DMS 273 (cell line): ENCODE measurements around the gene COL8A1.

Source experiments
- DNase-seq: peaks from one replicate; lab custom pipeline; 2025; ENCODE audit not compliant: unreplicated experiment; lab: John Stamatoyannopoulos, UW

COL8A1 gene

DNA sequence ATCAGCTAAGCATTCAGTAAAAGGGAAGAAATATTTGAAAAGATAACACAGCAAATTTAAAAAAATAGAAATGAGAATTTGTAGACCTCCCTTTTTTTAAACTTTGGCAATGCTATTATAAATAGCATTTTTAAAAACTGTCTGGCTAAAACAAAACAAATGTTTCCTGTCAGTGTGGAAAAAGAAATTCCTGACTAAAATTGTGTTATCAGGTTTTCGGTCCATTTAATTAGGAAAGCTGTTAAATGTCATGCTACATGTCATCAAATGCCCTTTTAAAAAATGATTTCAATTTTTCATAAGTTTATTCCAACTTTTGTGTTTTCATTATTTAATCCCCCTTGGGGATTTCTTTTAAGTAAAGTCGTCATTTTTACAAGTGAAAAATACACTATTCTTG is 29.6 kb downstream of the COL8A1 start:
- DNase-seq, result no peak

DNA sequence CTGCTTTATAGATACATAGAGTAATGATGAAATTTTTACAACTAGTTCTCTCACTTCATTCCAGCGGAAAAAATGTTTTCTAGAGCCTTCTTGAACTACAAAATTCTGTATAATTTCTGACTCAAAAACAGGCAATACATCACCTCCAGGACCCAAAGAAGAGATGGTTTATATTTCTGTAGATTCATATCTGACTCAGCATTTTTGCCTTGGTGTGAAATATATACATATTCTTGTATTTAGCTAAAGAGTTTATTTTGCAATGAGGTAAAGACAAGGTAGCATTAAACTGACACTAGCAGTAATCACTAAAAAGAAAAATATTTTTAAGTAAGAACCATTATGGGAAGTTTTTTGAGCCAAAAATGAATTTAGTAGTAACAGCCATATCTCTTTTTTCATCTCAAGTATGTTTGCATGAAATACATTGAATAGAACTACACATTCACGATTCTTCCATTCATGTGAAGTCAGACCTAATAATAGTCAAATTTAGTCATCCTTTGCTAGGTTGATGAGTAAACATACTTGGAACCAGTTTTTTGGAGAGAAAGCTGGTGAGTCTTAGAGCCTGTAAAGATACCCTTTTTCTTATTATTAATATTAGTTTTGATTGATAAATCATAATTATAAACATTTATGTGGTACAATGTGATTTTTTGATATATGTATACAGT is 31.6 kb downstream of the COL8A1 start:
- DNase-seq, result no peak

DNA sequence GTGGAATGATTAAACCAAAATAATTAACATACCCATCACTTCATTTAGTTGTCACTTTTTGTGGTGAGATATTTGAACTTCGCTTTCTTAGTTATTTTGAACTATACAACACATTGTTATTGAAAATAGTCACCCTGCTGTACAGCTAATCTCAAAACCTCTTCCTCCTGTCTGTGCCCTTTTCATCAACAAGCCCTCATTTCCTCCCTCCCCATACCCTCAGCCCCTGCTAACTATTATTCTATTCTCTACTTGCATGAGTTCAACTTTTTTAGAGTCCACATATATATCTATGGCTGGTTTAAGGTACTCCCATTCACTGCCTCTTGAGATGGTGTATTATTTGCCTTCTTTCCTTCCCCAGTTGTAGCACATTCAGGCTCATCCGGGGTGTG is 32.2 kb downstream of the COL8A1 start:
- no peak for DNase-seq

DNA sequence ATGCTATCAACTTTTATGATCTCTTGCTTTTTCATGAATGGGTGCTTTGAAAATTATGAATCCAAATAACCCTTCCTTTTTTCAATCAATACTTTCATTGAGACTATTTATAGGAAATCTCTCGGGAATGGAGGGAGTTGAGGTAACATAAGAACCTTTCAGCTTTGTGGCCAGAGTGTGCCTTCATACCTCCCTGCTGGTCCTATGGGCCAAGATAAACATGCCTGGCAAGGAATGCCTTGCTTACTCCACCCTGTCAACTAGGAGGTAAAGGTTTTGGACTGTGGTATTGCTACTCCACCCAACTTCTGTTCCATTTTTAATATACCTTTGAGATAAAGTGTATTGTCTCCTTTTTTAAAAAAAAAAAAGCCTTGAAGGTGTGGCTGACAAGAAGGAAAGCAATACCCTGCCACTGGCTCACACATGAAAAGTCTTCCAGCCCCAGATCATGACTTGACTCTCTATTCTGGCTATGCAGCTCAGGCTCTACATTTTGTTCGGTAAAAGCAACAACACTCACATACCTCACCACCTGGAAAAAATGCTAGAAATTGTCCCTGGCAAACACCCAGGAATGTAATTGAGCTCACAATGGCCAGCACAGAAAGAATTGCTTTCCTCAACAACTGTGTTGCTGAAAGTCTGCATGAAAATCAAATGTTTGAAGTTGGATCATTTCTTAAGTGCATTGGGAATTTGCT is 35.8 kb downstream of the COL8A1 start:
- no peak for DNase-seq

DNA sequence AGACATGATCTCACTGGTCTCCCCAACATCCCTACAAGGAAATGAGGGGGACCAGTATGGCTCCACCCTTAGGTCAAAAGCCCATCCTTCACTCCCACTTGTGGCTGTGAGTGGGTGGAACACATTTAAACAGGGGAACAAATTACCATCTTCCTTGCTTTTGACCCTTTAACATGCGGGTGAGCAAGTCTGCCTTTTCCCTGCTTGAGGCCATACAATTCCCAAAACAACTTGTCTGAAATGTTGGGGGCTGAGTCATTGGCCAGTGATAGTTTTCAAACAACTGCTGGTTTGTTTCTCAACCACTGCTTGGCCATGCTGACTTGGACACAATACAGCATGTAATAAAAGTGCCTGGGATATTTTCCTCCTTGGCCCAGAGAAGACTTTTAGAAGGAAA is 39.6 kb downstream of the COL8A1 start:
- DNase-seq, result no peak

DNA sequence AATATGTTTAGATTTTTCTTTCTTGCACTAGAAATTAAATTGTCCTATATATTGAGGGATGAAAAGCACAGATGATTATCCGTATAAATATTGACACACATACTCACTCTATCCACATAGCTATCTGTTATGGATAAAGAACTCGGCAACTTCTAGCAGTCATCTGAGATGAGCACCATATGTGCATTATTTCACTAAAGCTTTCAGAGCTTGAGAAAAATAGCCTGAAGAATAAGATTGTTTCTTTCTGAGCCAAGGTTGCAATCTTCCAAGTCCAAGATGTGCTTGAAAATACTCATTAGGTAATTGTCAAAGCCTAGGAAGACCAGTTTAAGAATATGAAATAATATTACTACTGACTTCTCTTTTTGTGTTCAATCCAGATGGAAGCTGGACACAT is 40.5 kb downstream of the COL8A1 start:
- no peak for DNase-seq

DNA sequence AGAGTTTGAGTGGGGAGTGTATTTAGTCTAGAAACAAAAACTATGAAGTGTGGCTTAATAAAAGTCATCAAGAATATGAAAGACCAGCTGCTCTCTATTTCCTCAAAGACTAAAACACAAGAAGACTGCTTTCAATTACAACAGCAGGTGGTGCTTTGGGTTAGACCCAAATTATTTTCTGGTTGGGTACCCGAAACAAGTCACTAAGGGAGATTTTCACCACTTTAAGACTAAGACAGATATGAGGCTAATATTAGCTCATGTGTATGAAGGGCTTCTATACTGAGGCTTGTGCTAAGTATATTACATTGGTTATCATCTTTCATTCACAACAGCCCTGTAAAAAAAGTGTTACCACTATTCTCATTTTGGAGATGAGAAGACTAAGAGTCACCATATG is 43.1 kb downstream of the COL8A1 start:
- DNase-seq, result peak; percentile 7

DNA sequence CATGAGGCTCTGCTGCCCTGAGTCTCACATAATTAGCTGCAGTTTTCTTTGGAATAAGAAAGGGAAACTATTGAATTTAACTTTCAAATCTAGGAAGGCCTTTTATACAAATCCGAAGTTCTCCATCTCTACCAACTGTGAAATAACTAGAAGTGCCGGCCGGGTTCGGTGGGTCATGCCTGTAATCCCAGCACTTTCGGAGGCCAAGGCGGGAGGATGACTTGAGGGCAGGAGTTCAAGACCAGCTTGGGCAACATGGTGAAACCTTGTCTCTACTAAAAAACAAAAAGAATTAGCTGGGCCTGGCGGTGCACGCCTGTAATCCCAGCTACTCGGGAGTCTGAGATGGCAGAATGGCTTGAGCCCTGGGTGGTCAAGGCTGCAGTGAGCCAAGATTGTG is 43.6 kb downstream of the COL8A1 start:
- no peak for DNase-seq

DNA sequence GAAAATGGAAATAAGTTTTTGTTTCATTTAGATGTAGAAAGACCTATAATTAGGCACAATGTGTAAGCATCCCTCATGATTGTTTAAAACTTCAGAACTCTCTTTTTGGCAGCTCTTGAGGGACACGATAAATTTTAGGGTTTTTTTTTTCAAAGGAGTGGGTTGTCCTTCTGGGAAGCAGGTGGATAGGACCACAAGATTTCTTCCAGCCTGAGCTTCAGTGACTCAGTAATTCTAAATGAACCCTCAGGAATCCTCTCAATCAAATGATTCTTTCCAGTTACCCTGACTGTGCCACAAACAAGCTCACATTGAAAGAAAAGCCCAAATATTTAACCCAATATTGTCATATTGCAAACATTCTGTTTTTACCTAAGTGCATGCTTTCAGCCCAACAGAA is 45.1 kb downstream of the COL8A1 start:
- no peak for DNase-seq

DNA sequence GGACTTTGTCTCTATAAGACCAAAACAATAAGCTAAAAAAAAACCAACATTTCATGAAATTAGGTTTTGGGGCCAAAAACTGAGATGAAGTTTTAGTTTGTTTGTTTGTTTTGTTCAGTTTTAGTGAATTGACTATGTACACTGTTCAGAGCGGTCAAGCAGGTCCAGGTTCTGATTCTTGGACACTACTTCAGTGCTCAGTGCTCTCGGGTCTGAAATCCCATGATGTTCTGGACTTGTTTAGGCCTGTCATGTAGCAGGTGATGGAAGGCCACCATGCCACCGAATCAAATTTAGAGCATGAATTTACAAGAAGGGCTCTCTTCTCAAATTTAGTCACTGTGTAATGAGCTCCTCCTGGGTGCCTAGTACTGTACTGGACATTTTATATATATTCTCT is 45.5 kb downstream of the COL8A1 start:
- DNase-seq, result no peak

DNA sequence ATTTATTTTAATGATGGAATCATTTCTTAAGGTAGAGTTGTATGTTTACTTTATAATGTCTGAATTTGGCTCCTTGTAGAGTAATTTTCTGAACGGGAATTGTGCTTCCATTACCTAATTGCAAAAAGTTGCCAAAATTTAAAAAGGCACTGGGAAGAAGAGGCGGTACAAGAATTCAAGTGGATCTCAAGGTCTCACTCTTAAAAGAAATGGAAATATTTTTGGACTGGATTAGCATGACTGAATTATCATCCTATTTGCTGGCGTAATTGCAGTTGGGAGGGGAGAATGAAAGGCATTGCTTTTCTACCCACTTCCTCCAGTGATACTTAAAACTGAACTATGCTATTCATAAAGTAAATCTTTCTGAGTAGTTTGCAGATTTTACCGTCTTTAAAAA is 46.2 kb downstream of the COL8A1 start:
- DNase-seq, result no peak

DNA sequence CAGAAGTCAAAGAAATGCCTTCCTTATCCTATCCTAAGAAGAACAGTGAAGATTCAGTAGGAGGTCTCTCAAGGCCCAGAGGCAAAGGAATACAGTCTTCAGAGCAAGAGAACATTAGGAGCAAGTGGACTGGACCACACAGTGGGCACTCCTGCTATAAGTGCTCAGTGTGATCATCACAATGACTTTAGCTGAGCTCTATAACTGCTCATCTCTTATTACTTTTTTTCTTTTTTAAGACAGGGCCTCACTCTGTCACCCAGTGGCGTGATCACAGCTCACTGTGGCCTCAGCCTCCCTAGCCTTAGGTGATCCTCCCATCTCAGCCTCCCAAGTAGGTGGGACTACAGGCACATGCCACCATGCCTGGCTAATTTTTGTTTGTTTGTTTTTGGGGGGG is 48.1 kb downstream of the COL8A1 start:
- DNase-seq, result no peak

DNA sequence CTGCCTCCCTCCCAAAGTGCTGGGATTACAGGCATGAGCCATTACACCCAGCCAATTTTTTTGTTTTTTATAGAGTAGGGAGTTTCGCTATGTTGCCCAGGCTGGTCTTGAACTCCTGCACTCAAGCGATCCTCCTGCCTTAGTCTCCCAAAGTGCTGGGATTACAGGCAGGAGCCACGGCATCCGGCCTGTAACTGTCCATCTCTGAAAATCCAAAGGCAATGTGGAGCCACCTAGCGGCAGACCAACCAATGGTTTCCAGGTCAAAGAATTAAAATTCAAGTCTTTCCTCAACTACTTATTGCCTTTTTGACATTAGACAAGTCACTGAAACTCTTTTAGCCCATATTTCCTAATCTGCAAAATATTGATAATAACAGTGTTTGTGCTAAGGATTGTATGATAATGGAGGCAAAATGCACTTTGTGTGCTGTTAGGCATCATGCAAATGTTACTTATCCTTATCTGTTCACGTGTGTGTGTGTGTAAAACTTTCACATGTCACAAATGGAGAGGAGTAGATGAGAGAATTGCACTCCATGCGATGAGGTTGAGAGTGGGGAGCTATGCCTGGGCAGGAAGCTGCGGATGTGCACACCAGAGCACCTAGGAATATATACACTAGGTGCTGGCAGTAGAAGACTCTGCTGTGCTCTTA is 48.7 kb downstream of the COL8A1 start:
- peak; percentile 75 for DNase-seq

DNA sequence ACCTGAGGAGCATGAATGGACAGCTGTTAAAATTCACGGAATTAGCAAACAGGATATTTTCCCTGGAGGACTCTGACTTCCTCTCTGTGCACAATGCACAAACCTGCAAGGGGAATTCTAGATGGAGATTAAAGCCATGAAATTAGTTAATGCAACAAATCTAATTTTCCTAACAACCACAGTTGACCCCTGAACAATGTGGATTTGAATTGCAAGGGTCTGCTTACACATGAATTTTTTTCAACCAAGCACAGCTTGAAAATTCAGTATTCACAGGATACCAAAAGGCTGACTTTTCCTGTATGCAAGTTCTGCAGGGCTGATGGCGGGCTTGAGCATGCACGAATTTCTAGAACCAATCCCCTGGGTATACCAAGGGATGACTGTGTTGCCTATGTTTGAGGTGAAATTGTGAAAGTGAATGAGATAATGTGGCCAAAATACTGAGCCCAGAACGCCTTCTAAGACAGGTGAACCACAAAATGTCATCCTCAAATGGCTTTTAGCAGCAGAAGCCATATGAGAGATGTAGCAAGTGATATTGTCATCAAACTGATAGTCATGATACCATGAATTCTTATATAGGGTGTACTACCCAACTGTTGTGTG is 52.5 kb downstream of the COL8A1 start:
- no peak for DNase-seq

DNA sequence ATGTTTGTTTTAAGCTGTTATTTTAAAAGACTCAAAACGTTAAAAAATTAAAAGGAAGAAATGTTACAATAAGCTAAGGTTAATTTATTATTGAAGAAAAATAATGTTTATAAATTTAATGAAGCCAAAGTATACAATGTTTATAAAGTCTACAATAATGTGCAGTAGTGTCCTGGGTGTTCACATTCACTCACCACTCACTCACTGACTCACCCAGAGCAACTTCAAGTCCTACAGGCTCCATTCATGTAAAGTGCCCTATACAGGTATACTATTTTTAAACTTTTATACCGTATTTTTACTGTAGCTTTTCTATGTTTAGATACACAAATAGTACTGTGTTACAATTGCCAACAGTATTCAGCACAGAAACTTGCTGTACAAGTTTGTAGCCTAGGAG is 55.2 kb downstream of the COL8A1 start:
- DNase-seq, result no peak

DNA sequence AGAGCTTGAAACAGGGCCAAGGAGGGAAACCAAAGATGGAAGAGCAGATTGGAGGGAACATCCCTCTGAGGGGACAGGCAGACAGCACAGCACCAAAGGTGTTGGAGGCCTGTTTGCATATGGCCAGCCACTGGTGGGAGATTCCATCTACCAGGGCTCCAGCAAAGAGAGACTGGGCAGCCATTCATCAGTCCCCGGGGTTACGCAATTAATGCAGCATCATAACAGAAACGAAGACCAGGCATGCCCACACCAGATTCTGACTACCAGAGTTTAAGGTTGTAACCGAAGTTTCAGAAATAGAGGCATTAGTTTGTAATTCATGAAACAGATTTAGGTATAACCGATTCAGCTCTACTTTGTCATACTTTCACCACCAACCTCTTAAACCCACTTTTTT is 58.1 kb downstream of the COL8A1 start:
- no peak for DNase-seq

DNA sequence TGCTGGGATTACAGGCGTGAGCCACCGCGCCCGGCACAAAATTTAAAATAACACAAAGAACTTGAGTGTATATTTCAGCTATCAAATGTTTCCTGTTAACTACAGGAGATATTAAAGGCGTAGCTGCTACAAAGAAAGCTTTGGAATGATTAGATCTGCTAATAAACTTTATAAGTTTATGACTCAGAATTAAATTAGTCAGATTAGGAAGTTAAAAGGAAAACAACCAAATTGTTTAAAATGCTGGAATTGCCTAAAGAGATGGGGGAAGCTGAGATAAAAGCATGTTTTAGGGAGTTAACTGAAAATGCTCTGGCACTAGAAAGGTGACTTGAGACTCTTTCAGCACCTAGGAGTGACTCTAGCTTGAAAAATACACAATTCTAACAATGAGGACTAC is 58.9 kb downstream of the COL8A1 start:
- no peak for DNase-seq

DNA sequence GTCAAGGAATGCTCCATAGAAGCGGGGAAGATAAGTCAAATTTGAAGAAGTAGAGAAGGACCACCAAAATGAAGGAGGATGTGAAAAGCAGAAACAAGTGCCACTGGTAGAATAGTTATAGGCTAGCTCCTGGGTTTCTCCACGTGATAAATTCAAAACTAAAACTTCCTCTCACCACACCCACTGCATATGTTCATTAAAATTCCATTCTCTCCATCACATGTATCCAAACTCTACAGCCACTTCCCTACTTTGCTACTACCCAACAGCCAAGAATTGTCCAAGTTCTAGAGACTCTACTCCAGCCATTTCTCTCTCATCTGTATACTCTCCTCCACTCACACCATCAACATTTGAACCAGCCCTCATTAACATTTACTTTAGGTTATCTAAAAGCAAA is 60.5 kb downstream of the COL8A1 start:
- no peak for DNase-seq

DNA sequence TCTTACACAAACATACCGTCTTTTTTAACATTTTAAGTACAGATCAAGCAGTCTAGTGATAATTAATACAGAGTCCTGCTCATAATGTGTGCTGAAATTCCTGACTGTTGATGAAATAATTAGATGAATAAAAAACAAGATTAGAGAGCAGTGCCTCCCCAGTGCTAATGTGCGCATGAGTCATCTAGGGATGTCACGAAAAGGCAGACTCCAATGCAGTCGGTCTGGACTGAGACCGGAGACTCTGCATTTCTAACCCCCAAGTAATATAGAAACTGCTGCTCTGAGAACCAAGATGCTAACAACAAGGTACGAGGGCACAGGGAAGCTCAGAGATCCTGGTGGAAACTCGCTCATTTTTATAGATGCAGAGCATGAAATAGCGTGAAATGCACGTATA is 61.4 kb downstream of the COL8A1 start:
- no peak for DNase-seq

DNA sequence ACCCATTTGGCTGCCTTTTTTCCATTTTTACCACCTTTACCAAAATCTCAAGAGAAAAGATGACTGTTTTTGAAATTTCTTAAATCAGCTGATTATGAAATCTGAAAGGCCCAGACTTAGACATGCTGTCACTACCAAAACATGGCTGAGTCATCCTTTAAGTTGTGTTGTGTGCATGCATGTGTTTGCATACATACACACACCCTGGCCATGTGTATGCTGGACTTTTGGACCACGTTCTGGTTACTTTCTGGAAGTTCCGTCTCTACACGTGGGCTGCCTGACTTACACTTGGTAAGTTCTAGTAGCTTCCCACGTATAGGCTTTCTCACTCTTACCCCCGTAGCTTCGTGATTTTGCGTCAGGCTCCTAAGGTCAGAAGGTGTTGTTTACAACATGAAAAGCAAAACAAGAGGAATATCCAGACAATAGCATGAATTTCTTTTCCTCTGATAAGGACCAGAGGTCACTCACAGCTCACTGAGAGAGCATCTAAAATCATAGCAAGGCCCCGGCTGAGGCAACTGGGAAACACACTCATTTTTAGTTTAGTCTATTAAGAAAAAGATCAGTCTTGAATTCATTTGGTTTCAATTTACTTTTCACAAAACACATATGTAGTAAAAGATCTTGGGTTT is 62.4 kb downstream of the COL8A1 start:
- DNase-seq, result no peak
